Esophagus squamous epithelium (tissue), 4 donors: ENCODE results near the gene KRTAP1-1.

Experiments used
- POLR2A ChIP-seq, 4 donors: fragments of 450-650 bp; IDR thresholded peaks; one replicate each; pipeline ENCODE4 v1.6.1; 2017; ENCODE audit warnings: antibody characterized with exemption in 4 of 4, mild to moderate bottlenecking in 4 of 4, moderate library complexity in 3 of 4
- TF ChIP-seq, protein P1 (sequence below), 6 experiments: fragments of 450-650 bp in 4 of 6; fragments of 200-600 bp in 2 of 6; sonication (generic) in 2 of 6; IDR thresholded peaks; one replicate each; pipeline ENCODE4 v1.5.1; 2016 to 2019; ENCODE audit warnings: antibody characterized with exemption in 6 of 6, mild to moderate bottlenecking in 4 of 6, moderate library complexity in 4 of 6

DNA sequence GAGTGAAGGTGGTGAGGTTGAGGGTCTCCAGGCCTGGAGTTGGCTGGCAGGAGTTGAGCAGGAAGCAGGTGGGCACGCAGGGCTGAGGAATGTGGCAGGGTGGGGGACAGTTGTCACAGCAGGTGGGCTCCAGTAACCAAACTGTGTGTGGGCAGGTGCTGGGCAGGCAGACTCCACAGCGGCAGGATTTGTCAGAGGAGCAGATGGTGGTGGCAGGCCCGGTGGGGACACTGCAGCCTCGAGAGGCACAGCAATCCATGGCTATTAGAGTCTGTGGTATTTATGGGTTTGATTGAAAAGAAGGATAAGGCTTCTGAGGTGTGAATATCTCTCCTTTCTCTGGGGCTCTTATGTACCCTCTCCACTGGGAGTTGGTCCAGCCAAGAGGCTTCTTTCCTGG is 47.4 kb downstream of the KRTAP1-1 start, which contains the start of gene KRTAP3-3:
- no peak for TF ChIP-seq POLR2A (IDR thresholded peaks at IDR 0.05)
- TF ChIP-seq, protein P1, sequence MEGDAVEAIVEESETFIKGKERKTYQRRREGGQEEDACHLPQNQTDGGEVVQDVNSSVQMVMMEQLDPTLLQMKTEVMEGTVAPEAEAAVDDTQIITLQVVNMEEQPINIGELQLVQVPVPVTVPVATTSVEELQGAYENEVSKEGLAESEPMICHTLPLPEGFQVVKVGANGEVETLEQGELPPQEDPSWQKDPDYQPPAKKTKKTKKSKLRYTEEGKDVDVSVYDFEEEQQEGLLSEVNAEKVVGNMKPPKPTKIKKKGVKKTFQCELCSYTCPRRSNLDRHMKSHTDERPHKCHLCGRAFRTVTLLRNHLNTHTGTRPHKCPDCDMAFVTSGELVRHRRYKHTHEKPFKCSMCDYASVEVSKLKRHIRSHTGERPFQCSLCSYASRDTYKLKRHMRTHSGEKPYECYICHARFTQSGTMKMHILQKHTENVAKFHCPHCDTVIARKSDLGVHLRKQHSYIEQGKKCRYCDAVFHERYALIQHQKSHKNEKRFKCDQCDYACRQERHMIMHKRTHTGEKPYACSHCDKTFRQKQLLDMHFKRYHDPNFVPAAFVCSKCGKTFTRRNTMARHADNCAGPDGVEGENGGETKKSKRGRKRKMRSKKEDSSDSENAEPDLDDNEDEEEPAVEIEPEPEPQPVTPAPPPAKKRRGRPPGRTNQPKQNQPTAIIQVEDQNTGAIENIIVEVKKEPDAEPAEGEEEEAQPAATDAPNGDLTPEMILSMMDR (IDR thresholded peaks at IDR 0.05): no peak
